D341Med (cell line): ENCODE measurements around the gene SLC35C1.

Experiments
- DNase-seq: peaks from one replicate; pipeline ENCODE4 v3.0.0; 2012; ENCODE audit warnings: low spot score

Gene SLC35C1

DNA sequence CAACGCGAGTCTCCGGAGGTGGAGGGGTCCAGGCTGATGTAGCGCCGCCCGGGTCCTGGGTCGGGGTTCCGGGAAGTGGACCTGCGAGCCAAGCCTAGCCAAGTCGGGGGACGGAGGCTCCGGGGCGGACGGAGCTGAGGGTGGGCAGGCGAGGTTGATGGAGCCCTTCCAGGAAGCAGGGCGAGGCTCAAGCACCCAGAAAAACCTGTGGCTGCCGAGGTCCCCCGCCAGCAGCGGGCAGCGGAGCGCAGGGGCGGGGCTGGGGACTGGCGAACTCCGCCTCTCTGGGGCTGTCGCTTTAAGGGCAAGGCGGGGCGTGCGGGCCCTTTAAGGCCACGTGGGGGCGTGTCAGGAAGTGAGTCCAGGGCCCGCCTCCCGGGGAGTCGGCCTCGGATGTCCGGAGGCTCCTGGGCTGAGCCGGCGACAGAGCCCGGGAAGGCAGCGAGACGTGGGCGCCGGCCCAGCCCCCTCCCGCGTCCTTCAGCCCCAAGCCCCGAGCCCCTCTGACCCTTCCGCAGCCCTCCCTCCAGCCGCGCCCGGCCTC lies at the start of gene SLC35C1:
TSS of gene SLC35C1 (plus strand) at position 389 of the 544 bp plus-strand sequence. CDS start 653 bp downstream, outside the sequence.
- peak; percentile 96 for DNase-seq

DNA sequence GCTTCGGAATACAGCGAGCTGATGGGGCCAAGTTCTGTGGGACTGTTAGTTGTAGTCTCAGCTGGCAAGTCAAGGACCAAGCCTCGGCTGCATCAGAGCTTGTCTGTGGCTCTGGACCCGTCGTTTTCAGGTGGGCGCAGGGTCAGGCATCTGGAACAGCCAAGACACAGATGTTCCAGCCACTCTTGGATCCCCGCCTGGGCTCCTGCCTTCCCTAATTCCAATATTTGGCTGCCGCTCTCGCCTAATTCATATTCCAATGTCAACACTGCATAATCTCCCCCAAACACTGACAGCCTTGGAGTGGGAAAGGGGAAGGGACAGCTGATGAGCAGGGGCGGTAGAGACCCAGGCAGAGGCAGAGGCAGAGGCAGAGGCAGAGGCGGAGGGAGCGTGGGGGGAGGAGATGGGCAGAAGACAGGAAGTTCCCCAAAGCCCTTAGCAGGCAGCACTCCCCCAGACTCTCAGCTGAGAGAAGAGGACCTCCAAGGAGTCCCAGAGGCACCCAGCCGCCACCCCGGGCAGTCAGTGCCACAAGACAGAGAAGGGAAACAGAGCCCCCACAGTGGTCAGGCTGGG lies 49.6 kb upstream of the SLC35C1 start:
- peak; percentile 53 for DNase-seq

- no peak for DNase-seq
Measured at GRCh38 chr11:45756384-45757010, 48.5 kb upstream of the SLC35C1 start.

GRCh38 chr11:45757672-45758071 lies 47.3 kb upstream of the SLC35C1 start:
- no peak for DNase-seq

- no peak for DNase-seq
Measured at GRCh38 chr11:45761659-45762058, 43.3 kb upstream of the SLC35C1 start.

DNA sequence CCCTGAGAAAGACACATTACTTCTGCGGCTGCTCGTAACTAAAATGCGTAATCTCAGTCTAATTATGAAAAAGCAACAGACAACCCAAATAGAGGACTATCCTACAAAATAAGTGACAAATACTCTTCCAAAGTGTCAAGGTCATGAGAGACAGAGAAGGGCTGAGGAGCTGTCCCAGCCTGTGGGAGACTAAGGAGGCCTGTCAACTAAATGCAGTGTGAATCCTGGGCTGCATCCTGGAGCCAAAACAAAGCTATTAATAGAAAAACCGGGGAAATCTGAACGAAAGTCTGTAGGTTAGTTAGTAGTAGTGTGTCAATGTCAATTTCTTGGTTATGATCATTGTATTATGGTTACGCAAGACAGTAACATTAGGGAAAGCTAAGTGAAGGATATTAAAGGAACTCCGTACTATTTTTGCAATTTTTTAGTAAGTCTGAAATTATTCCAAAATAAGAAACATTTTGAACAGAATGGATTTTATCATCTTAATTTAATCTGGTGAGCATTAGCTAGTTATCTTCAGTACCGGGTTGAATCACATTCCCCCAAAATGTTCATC lies 39.8 kb upstream of the SLC35C1 start:
- no peak for DNase-seq

DNA sequence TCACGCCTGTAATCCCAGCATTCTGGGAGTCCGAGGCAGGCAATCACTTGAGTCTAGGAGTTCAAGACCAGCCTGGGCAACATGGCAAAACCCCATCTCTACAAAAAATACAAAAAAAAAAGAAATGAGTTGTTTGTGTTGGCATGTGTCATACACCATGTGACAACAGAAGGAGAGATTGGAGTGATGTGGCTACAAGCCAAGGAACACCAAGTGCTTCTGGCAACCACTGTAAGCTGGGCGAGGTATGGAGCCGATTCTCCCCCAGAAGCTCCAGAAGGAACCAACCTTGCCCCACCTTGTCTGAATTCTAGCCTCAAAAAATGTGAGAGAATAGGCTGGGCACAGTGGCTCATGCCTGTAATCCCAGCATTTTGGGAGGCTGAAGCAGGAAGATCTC lies 39.1 kb upstream of the SLC35C1 start:
- DNase-seq, result no peak

GRCh38 chr11:45766469-45766868 lies 38.5 kb upstream of the SLC35C1 start:
- no peak for DNase-seq

DNA sequence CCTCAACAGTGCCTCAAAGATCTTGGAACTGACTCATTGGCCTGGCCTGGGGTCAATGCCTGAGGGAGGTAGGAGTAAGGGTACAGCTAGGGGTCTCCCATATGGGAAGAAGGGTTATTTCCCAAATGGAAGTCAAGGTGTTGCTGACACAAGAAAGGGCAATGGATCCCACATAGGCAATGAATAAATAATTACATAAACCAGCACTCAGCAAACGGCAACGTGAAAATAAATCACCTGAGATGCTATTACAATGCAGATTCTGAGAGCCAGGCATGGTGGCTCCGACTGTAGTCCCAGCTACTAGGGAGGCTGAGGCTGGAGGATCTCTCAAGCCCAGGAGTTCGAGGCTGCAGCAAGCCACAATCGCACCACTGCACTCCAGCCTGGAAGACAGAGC lies 36.5 kb upstream of the SLC35C1 start:
- DNase-seq, result no peak

- no peak for DNase-seq
Measured at GRCh38 chr11:45769960-45770359, 35.0 kb upstream of the SLC35C1 start.

GRCh38 chr11:45771193-45771565 lies 33.8 kb upstream of the SLC35C1 start:
- DNase-seq, result peak; percentile 75

GRCh38 chr11:45771566-45772448 lies 33.1 kb upstream of the SLC35C1 start:
- peak; percentile 96 for DNase-seq

- DNase-seq, result no peak
Measured at GRCh38 chr11:45772449-45772774, 32.5 kb upstream of the SLC35C1 start.

GRCh38 chr11:45772986-45773785 lies 31.8 kb upstream of the SLC35C1 start:
- DNase-seq, result no peak

GRCh38 chr11:45773786-45774655 lies 30.9 kb upstream of the SLC35C1 start:
- DNase-seq, result no peak

- no peak for DNase-seq
Measured at GRCh38 chr11:45774786-45775185, 30.2 kb upstream of the SLC35C1 start.

- DNase-seq, result no peak
Measured at GRCh38 chr11:45777127-45777969, 27.6 kb upstream of the SLC35C1 start.

DNA sequence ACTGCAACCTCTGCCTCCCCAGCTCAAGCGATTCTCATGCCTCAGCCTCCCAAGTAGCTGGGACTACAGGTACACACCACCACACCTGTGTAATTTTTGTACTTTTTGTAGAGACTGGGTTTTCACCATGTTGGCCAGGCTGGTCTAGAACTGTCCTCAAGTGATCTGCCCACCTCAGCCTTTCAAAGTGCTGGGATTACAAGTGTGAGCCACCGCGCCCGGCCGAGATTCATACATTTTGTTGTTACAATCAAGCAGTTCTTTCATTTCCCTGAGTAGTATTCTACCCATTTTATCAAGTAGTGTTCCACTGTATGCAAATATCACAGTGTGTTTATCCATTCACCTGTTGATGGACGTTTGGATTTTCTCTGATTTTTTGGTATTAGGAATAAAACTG lies 26.6 kb upstream of the SLC35C1 start:
- no peak for DNase-seq

- no peak for DNase-seq
Measured at GRCh38 chr11:45779602-45780001, 25.3 kb upstream of the SLC35C1 start.

DNA sequence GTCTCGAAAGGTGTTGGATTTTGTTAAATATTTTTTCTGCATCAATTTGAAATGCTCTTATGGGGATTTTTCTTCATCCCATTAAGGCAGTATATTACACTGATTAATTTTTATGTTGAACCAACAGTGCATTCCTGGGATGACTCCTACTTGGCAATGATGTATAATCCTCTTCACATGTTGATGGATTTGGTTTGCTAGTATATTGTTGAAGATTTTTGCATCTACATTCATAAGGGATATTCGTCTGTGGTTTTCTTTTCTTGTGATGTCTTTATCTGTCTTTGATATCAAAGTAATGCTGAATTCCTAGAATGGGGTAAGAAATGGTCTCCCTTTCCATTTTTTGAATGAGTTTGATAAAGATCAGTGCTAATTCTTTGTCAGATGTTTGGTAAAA lies 18.7 kb upstream of the SLC35C1 start:
- no peak for DNase-seq
